Liver (tissue), 3 donors: ENCODE results near the gene BTN1A1.

ENCODE experiments used
- CTCF ChIP-seq: fragments of 150-350 bp; IDR thresholded peaks from 2 replicates; pipeline ENCODE4 v1.5.1; 2017; ENCODE audit warnings: improper control_type of control experiment, low read depth, low read length; ENCODE audit not compliant: missing input control
- JUND ChIP-seq, 2 donors: IDR thresholded peaks; 2 replicates each; pipeline ENCODE4 v1.6.1; 2016; ENCODE audit warnings: antibody characterized with exemption in 2 of 2
- REST ChIP-seq: IDR thresholded peaks from 2 replicates; pipeline ENCODE4 v1.6.1; 2016; ENCODE audit warnings: antibody characterized with exemption, mild to moderate bottlenecking
- SP1 ChIP-seq: IDR thresholded peaks from 2 replicates; pipeline ENCODE4 v1.6.1; 2018; ENCODE audit warnings: antibody characterized with exemption, mild to moderate bottlenecking
- donor health status: healthy.
- donor health status: healthy.

GRCh38 chr6:26554697-26555504 lies 54.8 kb downstream of the BTN1A1 start:
- TF ChIP-seq CTCF, result no peak
- no peak for TF ChIP-seq REST
- TF ChIP-seq SP1, result no peak
- no peak for TF ChIP-seq JUND (IDR thresholded peaks at IDR 0.05)
